Nephron progenitor cell (in vitro differentiated cells): ENCODE measurements around the gene ATP7B.

Experiments
- DNase-seq: peaks from one replicate; pipeline ENCODE4 v3.0.0; 2021
- H3K27ac Mint-ChIP-seq: 2 replicates; pipeline ENCODE4 v1.8.0; 2021; ENCODE audit warnings: mild to moderate bottlenecking, moderate library complexity, mixed read lengths
- H3K27me3 Mint-ChIP-seq: 2 replicates; pipeline ENCODE4 v1.8.0; 2021; ENCODE audit warnings: mild to moderate bottlenecking, low read depth, mixed read lengths; ENCODE audit not compliant: poor library complexity
- H3K36me3 Mint-ChIP-seq: 2 replicates; pipeline ENCODE4 v1.8.0; 2021; ENCODE audit warnings: low read depth, mixed read lengths
- H3K4me1 Mint-ChIP-seq: 2 replicates; pipeline ENCODE4 v1.8.0; 2021; ENCODE audit warnings: mixed read lengths
- H3K4me3 Mint-ChIP-seq: 2 replicates; pipeline ENCODE4 v1.8.0; 2021; ENCODE audit warnings: mild to moderate bottlenecking, moderate library complexity, mixed read lengths
- H3K9me3 Mint-ChIP-seq: 2 replicates; pipeline ENCODE4 v1.8.0; 2021; ENCODE audit warnings: mild to moderate bottlenecking, moderate library complexity, mixed read lengths
- TF ChIP-seq, protein P1 (sequence below): fragments of 200-600 bp; sonication (generic); IDR thresholded peaks from 2 replicates; pipeline ENCODE4 v1.5.0; 2021; ENCODE audit warnings: antibody characterized with exemption

The ATP7B gene

DNA sequence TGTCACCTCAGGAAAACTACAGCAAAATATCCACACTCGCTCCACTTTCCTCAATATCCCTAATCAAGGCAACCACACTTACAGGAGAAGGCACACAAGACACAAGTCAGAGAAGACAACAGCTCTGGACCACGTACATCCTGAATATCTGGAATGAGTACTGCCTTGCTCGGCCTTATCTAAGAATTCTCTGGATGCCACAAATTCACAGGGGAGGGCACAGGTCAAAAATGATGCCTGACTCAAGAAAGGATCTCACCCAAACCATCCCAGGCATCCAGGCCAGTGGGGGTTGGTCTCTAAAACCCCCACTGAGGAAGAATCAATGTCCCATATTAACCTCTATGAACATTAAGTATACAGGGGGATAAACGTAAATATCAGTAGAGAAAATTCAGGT, 29.9 kb downstream of the ATP7B start:
- Mint-ChIP-seq H3K9me3 (peaks cover 30% of the 10 kb centered on the region), H3K4me1 (no peaks in the 10 kb centered on the region), H3K4me3 (no peak overlapping the region), H3K27me3 (no peaks in the 10 kb centered on the region), H3K27ac (no peak overlapping the region), H3K36me3 (peaks cover 5% of the 10 kb centered on the region)
- DNase-seq: no peak
- TF ChIP-seq, protein P1, sequence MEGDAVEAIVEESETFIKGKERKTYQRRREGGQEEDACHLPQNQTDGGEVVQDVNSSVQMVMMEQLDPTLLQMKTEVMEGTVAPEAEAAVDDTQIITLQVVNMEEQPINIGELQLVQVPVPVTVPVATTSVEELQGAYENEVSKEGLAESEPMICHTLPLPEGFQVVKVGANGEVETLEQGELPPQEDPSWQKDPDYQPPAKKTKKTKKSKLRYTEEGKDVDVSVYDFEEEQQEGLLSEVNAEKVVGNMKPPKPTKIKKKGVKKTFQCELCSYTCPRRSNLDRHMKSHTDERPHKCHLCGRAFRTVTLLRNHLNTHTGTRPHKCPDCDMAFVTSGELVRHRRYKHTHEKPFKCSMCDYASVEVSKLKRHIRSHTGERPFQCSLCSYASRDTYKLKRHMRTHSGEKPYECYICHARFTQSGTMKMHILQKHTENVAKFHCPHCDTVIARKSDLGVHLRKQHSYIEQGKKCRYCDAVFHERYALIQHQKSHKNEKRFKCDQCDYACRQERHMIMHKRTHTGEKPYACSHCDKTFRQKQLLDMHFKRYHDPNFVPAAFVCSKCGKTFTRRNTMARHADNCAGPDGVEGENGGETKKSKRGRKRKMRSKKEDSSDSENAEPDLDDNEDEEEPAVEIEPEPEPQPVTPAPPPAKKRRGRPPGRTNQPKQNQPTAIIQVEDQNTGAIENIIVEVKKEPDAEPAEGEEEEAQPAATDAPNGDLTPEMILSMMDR: no peak

DNA sequence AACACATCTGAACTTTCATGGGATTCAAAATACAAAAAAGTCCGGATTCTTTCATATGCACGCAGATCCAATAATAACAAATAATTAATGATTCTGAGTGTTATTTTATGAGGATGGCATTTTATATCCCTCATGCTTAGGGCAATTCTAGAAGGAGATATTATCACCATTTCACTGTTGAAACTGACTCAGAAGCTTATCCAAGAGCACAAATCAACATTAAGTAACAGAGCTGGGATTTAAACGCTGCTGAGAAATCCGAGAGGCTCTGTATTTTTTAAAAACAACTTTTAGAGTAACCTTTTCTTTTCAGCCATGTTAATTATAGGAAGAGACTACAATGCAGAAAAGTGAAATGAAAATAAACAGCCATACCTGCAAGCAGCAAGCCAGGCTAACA, 30.3 kb downstream of the ATP7B start:
- Mint-ChIP-seq H3K27me3 (no peaks in the 10 kb centered on the region), H3K4me3 (no peak overlapping the region), H3K27ac (no peak overlapping the region), H3K9me3 (peaks cover 26% of the 10 kb centered on the region), H3K36me3 (peaks cover 5% of the 10 kb centered on the region), H3K4me1 (no peaks in the 10 kb centered on the region)
- TF ChIP-seq, protein P1: no peak
- DNase-seq: no peak

DNA sequence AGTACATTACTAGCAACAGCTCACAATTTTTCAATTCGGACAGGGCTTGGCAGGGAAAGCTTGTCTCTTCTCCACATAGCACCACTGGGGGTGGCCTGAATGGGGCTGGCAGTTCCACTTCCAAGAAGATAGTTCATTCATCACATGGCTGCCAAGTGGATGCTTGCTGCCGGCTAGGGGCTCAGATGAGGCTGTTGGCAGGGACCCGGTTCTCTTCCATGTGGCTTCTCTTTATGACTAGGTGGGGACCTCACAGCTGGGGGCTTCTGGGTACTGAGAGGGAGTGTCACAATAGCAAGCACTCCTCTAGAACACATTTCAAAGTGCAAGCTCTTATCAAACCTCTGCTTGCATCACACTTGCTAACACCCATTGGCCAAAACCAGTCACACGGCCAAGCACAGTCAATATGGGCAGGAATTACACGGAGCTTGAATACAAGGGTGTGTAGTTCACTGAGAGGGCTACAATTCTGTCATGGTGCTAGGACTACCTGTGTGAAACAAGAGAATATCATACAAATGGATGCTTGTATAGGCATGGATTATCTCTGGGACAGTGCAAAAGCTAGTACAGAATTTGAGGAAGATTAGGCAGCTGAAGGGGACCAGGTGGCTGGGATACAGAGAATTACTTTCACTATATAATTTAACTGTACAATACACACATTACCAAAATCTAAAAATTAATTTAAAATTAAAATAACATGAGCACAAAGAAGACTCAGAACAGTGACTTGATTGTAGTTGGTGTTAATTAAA, 32.3 kb downstream of the ATP7B start:
- H3K27ac Mint-ChIP-seq: no peak overlapping the region
- no peak overlapping the region for H3K4me3 Mint-ChIP-seq
- DNase-seq: no peak
- H3K9me3 Mint-ChIP-seq: peaks cover 9% of the 10 kb centered on the region
- H3K4me1 Mint-ChIP-seq: no peaks in the 10 kb centered on the region
- H3K36me3 Mint-ChIP-seq: no peaks in the 10 kb centered on the region
- TF ChIP-seq, protein P1: no peak
- peaks cover 1% of the 10 kb centered on the region for H3K27me3 Mint-ChIP-seq

DNA sequence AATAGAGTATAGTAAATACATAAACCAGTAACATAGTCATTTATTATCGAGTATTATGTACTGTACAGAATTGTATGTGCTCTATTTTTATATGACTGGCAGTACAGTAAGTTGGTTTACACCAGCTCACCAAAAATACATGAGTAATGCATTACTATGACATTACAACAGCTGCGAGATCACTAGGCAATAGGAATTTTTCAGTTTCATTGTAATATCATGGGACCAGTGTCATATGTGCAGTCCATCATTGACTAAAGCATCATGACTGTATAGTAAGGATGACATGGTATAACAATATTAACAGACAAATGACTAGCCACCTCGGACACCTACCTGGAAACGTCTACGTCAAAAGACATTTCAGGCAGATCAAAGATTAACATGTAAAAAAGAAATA, 33.6 kb downstream of the ATP7B start:
- no peak overlapping the region for H3K4me3 Mint-ChIP-seq
- no peak overlapping the region for H3K27ac Mint-ChIP-seq
- H3K27me3 Mint-ChIP-seq: peaks cover 4% of the 10 kb centered on the region
- peaks cover 4% of the 10 kb centered on the region for H3K9me3 Mint-ChIP-seq
- H3K4me1 Mint-ChIP-seq: no peaks in the 10 kb centered on the region
- no peaks in the 10 kb centered on the region for H3K36me3 Mint-ChIP-seq
- TF ChIP-seq, protein P1: no peak
- DNase-seq: no peak

DNA sequence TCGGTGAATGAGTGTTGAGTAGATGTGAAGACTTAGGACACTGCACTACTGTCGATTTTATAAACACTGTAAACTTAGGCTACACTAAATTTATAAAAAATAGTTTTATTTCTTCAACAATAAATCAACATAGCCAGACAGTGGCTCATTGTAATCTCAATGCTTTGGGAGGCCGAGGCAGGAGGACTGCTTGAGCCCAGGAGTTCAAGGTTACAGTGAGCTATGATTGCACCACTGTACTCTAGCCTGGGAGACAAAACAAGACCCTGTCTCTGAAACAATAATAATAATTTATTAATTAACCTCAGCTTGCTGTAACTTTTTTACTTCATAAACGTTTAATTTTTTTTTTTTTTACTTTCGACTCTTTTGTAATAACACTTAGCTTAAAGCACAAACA, 34.4 kb downstream of the ATP7B start:
- Mint-ChIP-seq H3K27ac (no peak overlapping the region), H3K4me3 (no peak overlapping the region), H3K9me3 (no peaks in the 10 kb centered on the region), H3K4me1 (peaks cover 6% of the 10 kb centered on the region), H3K27me3 (peaks cover 4% of the 10 kb centered on the region), H3K36me3 (no peaks in the 10 kb centered on the region)
- no peak for DNase-seq
- TF ChIP-seq, protein P1: no peak

DNA sequence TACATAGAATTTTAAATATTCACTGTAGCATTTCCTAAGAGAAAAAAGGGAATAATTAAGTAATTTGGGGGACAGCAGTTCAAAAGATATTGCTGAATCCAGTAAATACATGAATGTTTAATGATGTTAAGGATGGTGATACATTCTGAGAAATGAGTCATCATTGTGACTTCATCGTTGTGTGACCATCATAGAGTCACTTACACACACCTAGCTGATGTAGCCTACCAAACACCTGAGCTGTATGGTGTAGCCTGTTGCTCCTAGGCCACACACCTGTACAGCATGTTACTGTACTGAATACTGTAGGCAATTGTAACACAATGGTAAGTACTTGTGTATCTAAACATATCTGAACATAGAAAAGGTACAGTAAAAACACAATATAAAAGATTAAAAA, 34.8 kb downstream of the ATP7B start:
- TF ChIP-seq, protein P1: no peak
- peaks cover 4% of the 10 kb centered on the region for H3K27me3 Mint-ChIP-seq
- H3K9me3 Mint-ChIP-seq: no peaks in the 10 kb centered on the region
- DNase-seq: no peak
- no peaks in the 10 kb centered on the region for H3K36me3 Mint-ChIP-seq
- no peak overlapping the region for H3K27ac Mint-ChIP-seq
- no peak overlapping the region for H3K4me3 Mint-ChIP-seq
- H3K4me1 Mint-ChIP-seq: peaks cover 8% of the 10 kb centered on the region
